ENCODE results near the gene HNRNPF. TPM values are rescaled to one million over a fixed set of nuclear protein-coding genes. Genes with fewer than 3 reads are reported as not detected.

Gene HNRNPF
- total RNA-seq, 2 experiments from 2014 or later = 86.5 to 87.9 TPM

DNA sequence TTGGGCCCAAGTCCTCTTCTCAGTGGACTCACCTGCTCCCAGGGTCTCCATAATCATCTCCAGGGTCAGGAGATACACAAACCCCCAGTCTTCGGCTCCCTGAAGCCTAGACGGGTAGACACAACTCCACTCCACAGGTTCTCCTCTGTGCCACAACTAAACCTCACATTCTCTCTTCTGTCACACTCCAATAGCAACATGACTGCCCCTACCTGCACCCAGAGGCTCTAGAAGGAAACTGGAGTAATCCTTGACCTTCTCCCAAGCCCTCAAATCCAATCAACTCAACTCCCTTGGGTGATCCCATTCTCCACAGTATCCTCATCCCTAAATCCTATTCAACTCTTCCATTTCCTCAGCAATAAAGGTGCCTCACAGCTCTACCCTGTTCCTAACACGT is 16.2 kb downstream of the HNRNPF start:
- TF ChIP-seq, protein P1, sequence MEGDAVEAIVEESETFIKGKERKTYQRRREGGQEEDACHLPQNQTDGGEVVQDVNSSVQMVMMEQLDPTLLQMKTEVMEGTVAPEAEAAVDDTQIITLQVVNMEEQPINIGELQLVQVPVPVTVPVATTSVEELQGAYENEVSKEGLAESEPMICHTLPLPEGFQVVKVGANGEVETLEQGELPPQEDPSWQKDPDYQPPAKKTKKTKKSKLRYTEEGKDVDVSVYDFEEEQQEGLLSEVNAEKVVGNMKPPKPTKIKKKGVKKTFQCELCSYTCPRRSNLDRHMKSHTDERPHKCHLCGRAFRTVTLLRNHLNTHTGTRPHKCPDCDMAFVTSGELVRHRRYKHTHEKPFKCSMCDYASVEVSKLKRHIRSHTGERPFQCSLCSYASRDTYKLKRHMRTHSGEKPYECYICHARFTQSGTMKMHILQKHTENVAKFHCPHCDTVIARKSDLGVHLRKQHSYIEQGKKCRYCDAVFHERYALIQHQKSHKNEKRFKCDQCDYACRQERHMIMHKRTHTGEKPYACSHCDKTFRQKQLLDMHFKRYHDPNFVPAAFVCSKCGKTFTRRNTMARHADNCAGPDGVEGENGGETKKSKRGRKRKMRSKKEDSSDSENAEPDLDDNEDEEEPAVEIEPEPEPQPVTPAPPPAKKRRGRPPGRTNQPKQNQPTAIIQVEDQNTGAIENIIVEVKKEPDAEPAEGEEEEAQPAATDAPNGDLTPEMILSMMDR (IDR thresholded peaks at IDR 0.05) = no peak
- Histone ChIP-seq H3K4me1 (ENCODE audit: insufficient read depth, low read length) (peaks cover 77% of the 10 kb centered on the region), H3K27me3 (ENCODE audit: control insufficient read depth in 1 of 2, insufficient read depth in 2 of 2, low read length in 2 of 2) (no peaks in the 10 kb centered on the region), H3K4me3 (ENCODE audit: low read length) (no peak overlapping the region), H3K27ac (ENCODE audit: low read depth in 1 of 2, low read length in 2 of 2) (peak overlapping the region in 1 of 2 donors; percentile 8), H3K9me3 (ENCODE audit: control insufficient read depth in 1 of 2, insufficient read depth in 1 of 2, low read length in 2 of 2) (no peaks in the 10 kb centered on the region), H3K36me3 (ENCODE audit: insufficient read depth, low read length) (peaks cover 83% of the 10 kb centered on the region)
- Mint-ChIP-seq H3K9me3 (no peaks in the 10 kb centered on the region), H3K4me3 (peak overlapping the region; percentile 4), H3K36me3 (ENCODE audit: low read depth) (peaks cover 93% of the 10 kb centered on the region), H3K27ac (peak overlapping the region; percentile 93), H3K4me1 (ENCODE audit: low read depth) (peaks cover 80% of the 10 kb centered on the region), H3K27me3 (no peaks in the 10 kb centered on the region)
- CTCF ChIA-PET = no interaction called here
- no peak for ATAC-seq (ENCODE audit: poor library complexity)
- DNase-seq = no peak
- POLR2A ChIA-PET = interaction anchor here (0.6 kb wide), 1 partner anchor 15 kb away, joined by 3 read pairs; no protein-coding TSS in a partner anchor
- intact Hi-C loops (cut with DNase I, micrococcal nuclease) = loop anchor here in 1 of 2 experiments (2.0 to 10.0 kb wide), 2 partner anchors 14 to 182 kb away; partner anchors contain the start of gene ZNF239

DNA sequence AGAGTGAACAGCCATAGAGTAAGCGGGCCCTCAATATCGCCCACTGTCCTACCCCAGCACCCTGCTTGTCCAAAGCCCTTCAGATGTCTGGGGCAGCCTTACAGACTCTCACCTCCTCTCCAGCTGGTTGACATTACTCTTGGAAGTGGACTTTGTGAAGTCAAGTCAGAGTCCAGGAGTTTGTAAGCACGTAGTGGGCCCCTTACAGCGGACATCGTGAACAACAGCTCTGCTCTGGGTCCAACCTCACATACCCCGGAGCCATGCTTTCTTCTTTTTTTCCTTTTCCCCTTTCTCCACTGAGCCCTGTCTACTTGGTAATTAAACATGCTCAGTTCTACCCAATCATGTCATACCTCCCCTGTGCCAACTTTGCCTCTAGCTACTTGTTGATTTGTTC is 17.5 kb downstream of the HNRNPF start:
- Histone ChIP-seq H3K36me3 (ENCODE audit: insufficient read depth, low read length) (peaks cover 95% of the 10 kb centered on the region), H3K9me3 (ENCODE audit: control insufficient read depth in 1 of 2, insufficient read depth in 1 of 2, low read length in 2 of 2) (no peaks in the 10 kb centered on the region), H3K27ac (ENCODE audit: low read depth in 1 of 2, low read length in 2 of 2) (no peak overlapping the region), H3K27me3 (ENCODE audit: control insufficient read depth in 1 of 2, insufficient read depth in 2 of 2, low read length in 2 of 2) (no peaks in the 10 kb centered on the region), H3K4me1 (ENCODE audit: insufficient read depth, low read length) (peaks cover 75% of the 10 kb centered on the region), H3K4me3 (ENCODE audit: low read length) (no peak overlapping the region)
- no peaks in the 10 kb centered on the region for H3K9me3 Mint-ChIP-seq
- peaks cover 84% of the 10 kb centered on the region for H3K4me1 Mint-ChIP-seq (ENCODE audit: low read depth)
- H3K36me3 Mint-ChIP-seq (ENCODE audit: low read depth) = peaks cover 97% of the 10 kb centered on the region
- no peak overlapping the region for H3K4me3 Mint-ChIP-seq
- peak overlapping the region; percentile 82 for H3K27ac Mint-ChIP-seq
- DNase-seq (no peak), ATAC-seq (ENCODE audit: poor library complexity) (no peak)
- TF ChIP-seq, protein P1 (IDR thresholded peaks at IDR 0.05) = no peak
- ChIA-PET CTCF (no interaction called here), POLR2A (interaction anchor here (1.1 kb wide), 1 partner anchor 11 kb away, joined by 3 read pairs; no protein-coding TSS in a partner anchor)
- no peaks in the 10 kb centered on the region for H3K27me3 Mint-ChIP-seq
- intact Hi-C loops (cut with DNase I, micrococcal nuclease) = loop anchor here (2.0 to 10.0 kb wide), 2 partner anchors 71 to 183 kb away; partner anchors contain the start of gene ZNF239 (in 1 of the 2)

DNA sequence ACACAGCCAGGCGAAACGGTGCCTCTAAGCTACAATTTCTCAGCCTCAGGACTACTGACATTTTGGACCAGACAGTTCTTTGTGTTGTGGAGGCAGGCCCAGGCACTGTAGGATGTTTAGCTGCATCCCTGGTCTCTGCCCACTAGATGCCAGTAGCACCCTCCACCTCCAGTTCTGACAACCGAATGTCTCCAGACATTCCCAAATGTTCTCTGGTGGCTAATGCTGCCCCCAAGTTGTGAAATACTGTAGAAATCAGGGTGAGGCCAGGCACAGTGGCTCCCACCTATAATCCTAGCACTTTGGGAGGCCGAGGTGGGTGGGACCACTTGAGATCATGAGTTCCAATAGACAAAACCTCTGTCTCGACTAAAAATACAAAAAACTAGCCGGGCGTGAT is 18.2 kb downstream of the HNRNPF start:
- H3K4me1 Mint-ChIP-seq (ENCODE audit: low read depth) = peaks cover 81% of the 10 kb centered on the region
- ATAC-seq (ENCODE audit: poor library complexity) (peak; percentile 69), DNase-seq (peak in 9 of 14 experiments; percentile 12 to 73 (median 28))
- no peak overlapping the region for H3K4me3 Mint-ChIP-seq
- Histone ChIP-seq H3K4me1 (ENCODE audit: insufficient read depth, low read length) (peaks cover 68% of the 10 kb centered on the region), H3K9me3 (ENCODE audit: control insufficient read depth in 1 of 2, insufficient read depth in 1 of 2, low read length in 2 of 2) (no peaks in the 10 kb centered on the region), H3K4me3 (ENCODE audit: low read length) (no peak overlapping the region), H3K27ac (ENCODE audit: low read depth in 1 of 2, low read length in 2 of 2) (no peak overlapping the region), H3K36me3 (ENCODE audit: insufficient read depth, low read length) (peaks cover 96% of the 10 kb centered on the region), H3K27me3 (ENCODE audit: control insufficient read depth in 1 of 2, insufficient read depth in 2 of 2, low read length in 2 of 2) (no peaks in the 10 kb centered on the region)
- TF ChIP-seq, protein P1 (IDR thresholded peaks at IDR 0.05) = peak; percentile 26
- H3K9me3 Mint-ChIP-seq = no peaks in the 10 kb centered on the region
- POLR2A ChIA-PET = interaction anchor here (0.8 to 1.1 kb wide), 2 partner anchors 12 to 18 kb away, joined by 3 read pairs; partner anchors contain the start of gene HNRNPF
- H3K27ac Mint-ChIP-seq = peak overlapping the region; percentile 82
- intact Hi-C loops (cut with DNase I, micrococcal nuclease) = loop anchor here (1.0 to 10.0 kb wide), 3 partner anchors 72 to 184 kb away; partner anchors contain the start of gene ZNF239 (in 1 of the 2)
- CTCF ChIA-PET = interaction anchor here (0.5 to 1.6 kb wide), 9 partner anchors 17 to 607 kb away, joined by 3 to 11 read pairs (median 4); partner anchors contain the start of gene ZNF487
- H3K27me3 Mint-ChIP-seq = no peaks in the 10 kb centered on the region
- H3K36me3 Mint-ChIP-seq (ENCODE audit: low read depth) = peaks cover 97% of the 10 kb centered on the region

All from CD4-positive, alpha-beta T cell (primary cell).